NCI-H2196 treated with DMSO at 0.1 percent for 48 hours (cell line): ENCODE measurements around the gene GRIA1.
A peak's percentile ranks its signal among the peaks of the same experiment; 100 is the strongest.

Experiments used
- DNase-seq: peaks from one replicate; lab custom pipeline; 2025; ENCODE audit not compliant: unreplicated experiment; lab: John Stamatoyannopoulos, UW

Gene GRIA1

DNA sequence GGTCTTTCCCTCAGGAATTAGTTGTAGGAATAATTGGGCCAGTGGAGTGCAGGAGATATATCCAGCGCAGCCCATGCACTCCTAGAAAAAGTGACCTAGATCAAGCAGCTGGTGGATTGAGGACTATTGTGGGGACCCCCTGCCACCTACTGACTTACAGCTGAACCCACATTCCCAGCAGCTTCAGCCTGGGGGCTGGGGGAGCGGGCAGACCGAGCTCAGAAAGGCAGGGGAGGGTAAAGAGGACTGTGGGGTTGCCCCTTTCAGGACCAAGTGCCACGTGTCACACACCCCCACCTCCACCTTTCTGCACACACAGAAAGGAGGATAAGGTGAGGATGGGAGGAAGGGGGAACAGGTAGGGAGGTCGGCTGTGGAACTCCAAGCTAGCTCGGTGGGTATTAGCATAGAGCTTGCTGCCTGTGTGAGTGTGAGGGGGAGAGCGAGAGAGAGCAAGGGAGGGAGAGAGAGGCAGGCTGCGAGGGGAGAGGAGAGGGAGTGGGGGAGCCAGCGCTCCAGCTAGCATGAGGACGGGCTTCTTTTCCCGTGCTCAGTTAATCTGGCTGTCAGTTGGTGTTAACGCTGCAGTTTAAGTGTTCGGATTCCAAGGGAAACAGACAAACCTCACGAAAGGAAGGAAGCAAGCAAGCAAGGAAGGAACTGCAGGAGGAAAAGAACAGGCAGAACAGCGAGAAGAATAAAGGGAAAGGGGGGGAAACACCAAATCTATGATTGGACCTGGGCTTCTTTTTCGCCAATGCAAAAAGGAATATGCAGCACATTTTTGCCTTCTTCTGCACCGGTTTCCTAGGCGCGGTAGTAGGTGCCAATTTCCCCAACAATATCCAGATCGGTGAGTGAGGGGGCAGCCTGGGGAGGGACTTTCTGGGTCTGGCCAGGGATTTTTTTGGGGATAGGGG, at the start of gene GRIA1:
GRIA1 (plus strand) TSS at position 553 of the 920 bp plus-strand sequence.
- DNase-seq, result no peak

DNA sequence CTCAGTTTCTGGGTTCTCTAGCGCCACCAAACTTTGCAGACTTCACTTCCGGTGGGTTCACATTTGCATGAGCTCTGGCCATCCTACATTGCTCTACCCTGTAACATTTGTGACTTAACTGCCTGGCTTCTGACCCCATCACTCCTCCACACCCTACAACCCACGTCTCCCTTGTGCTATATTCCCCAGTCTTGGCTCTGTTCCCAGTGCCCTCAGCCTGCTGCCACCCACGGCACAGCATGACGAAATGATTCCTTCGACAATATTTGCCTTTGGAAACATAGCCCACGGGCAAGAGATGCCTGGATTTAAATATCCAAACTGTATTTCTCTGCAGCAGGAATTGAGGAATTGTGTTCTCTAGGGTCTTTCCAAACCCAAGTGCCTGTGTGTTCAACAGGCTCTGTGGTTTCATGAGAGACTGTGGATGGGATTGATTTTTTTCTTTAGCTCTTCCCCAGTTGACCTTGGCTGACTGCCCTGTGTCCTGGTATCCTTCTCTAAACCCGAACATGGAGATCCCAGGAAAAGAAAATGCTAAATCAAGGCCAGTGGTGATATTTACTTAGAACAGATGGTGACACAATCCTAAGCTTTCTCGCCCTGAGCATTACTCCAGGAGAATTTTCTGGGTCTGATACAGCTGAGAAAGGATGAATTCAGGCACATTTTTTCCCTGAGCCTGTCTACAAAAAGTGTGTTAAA, 44.4 kb upstream of the GRIA1 start:
- peak; percentile 26 for DNase-seq

DNA sequence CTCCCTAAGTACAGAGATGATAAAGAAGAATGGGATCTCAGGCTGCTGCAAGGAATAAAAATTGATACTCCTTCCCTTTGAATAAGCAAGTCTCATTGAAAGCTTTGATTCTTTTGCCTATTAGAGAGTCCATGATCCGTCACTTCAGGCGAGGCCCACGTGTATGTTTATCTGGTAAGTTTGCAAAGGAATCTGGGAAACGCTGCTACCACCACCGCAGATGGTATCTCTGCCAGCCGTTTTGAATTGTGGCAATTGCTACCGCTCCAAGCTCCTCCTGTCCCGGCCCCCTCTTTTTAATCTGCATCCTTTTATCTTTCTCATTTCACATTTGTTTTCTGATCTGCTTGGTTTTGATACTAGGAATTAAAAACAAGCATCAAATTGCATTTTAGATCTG, 42.9 kb upstream of the GRIA1 start:
- DNase-seq, result no peak

DNA sequence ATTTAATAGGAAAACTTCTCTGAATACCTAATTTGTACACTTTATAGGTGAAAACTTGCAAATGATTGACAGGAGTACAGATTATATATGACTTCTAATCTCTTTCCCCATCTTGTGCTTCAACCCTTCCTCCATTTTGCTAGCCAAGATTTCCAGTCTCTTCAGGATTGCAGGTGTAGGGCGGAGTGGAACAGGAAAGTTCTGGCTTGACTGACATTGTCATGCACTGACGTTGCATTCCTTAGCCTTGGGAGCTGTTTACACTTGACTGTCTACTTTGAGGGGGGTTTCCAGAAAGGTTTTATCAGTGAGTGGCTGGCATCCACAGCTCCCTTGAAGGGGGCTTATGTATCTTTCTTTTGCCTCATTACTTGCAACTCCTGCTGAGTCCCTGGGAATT, 34.1 kb upstream of the GRIA1 start:
- no peak for DNase-seq

DNA sequence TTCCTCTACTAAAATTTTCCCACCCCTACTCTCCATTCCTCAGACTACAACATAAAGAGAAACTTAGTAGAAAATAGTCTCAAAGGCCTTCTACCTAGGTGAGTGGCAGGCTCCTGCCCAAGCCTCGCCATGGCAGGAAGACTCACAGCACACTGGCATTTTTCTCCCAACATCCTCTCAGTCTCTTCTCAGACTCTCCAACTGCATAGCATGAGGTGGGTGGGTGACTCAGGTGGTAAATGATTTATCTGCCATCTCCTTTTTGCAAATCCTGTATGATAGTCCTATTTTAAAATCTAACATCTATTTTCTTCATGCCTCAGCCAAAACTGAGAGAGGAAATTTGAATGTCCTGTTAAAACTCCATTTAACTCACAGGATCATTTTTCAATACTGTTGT, 33.5 kb upstream of the GRIA1 start:
- no peak for DNase-seq

DNA sequence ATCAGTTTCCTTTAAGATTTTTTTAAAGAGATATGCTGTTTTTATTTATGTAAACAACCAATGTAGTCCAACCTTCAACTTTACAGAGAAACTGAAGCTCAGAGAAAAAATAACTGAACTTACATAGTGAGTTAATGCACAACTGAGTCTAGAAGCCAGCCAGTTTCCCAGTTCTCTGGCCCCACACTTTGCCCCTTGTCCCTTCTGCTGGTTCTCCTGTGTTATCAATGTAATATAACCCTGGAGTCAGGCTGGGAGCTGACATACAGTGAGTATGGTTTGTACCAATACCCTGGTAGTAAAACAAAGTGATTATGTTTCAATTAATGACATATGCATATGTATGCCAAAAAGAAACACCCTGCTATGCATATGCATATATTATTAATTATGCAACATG, 32.2 kb upstream of the GRIA1 start:
- DNase-seq, result no peak

DNA sequence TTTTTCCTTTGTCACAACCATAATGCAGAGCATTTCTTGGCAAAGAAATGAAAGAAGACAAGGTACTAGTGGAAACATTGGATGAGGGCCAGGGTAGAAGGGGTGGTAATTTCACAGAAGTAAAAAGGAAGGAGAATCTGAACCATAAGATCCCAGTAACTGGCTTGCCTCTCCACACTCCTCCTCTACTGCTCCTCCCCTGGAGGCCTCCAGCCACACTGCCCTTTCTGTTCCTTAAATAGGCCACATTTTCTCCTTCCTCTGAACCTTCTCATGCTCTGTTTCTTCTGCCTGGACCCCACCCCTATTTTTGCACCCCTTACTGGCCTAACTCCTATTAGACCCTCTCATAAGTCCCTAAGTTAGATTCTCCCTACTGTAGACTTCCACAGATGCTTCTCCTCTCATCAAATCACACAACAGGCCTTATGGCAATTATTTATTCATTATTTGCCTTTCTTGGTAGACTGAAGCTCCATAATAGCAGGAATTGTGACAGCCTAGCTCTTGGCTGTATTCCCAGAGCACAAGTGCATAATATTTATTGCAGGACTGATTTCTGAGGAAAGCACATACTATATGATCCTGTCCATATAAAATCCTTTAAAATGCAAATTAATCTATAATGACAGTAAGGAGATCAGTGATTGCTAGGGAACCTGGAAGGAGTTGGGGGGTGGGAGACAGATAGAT, 31.3 kb upstream of the GRIA1 start:
- DNase-seq, result peak; percentile 55

DNA sequence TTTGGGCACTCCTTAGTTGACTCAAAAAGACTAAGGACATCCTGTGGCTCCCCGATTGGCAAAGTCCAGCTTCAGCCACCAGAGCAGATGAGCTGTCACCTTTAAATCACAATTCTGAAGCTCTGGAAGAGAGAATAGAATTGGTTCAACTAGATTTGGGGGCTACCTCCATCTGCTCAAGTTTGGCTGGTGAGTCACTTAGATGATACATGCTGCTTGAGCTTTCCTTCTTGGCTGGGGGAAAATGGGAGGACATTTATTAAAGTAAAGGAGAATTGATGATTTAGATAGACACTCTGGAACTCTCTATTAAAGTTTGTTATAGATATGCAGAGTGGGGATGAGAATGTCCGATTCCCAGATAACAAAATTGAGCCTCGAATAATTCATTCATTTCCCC, 30.0 kb upstream of the GRIA1 start:
- DNase-seq, result no peak

DNA sequence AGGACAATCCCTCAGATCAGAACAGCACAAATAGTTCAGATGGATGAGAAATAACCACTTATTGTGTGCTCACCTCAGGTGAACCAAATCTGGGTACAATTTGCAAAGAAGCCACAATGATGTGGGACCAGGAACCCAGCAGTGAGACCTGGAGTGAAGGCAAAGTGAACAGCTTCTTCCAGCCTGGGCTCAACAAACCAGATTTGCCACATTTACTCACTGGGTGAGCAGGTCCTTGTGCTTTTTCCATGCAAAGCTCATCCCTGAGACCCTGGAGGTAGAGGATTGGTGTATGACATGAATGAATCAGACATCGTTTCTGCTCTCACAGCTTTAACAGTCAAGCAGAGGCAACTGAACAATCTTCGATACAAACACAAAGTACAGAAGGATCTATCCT, 29.1 kb upstream of the GRIA1 start:
- DNase-seq, result no peak

DNA sequence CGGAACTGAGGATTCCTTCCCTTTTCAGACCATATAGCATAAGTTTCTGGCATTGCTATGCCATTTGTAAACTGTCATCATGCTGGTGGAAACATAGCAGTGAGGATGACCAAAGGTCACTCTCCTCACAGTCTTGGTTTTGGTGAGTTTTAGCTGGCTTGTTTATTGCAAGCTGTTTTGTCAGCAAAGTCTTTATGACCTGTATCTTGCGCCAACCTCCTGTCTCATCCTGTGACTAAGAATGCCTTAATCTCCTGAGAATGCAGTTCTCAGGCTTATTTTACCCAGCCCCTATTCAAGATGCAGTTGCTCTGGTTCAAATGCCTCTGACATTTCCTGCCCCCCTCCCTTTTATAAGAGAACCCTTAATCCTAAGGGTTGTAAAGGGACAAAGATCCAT, 26.7 kb upstream of the GRIA1 start:
- no peak for DNase-seq

DNA sequence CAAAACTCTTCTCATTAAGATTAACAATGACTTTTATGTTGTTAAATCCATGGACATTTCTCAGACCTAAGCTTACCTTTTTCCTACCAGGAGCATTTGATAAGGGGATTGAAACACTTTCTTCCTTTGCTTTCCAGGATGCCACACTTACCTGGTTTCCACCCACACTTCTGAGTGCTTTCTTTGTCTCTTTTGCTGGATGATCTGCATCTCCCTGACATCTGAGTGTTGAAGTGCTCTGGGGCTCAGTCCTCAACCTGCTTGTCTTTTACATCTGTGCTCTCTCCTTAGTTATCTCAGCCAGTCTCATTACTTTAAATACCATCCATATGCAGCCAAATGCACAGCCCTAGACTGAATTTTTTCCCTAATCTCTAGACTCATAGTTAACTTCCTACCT, 22.9 kb upstream of the GRIA1 start:
- no peak for DNase-seq

DNA sequence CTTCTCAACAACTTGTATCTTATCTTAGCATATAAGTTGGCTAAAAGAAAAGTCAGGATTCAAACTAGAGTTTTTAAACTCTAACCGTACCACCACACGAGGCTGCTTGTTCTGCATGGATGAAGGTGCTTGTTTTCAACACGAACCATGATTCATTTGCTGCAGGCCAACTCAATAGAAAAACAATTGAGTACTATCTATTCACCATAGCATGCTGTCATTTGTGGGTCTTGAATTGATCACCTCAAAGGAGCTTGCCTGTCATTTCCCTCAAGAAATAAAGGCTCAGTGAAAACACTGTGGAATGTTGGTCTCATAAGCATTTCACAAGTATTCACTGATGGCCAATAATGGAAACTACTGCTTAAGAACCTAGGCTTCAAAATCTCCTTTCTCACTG, 21.0 kb upstream of the GRIA1 start:
- DNase-seq, result no peak

DNA sequence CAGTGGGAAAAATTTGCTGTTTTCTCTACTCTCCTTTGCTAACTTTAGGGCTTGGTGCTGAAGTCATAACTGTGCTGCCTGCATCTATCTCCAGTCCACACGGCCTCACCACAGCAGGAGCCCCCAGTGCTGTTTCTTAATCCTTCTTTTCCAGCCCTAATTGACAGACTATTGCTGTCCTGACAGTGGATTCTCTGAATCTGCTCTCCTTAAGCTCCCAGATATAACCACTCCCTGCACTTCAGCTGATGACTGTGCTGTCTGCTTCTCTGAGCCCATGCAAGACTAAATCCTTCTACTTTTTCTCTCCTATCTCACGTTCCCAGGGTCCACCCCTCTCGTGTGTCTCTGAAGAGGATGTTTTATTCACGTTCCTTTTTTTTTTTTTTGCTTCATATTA, 19.7 kb upstream of the GRIA1 start:
- no peak for DNase-seq

DNA sequence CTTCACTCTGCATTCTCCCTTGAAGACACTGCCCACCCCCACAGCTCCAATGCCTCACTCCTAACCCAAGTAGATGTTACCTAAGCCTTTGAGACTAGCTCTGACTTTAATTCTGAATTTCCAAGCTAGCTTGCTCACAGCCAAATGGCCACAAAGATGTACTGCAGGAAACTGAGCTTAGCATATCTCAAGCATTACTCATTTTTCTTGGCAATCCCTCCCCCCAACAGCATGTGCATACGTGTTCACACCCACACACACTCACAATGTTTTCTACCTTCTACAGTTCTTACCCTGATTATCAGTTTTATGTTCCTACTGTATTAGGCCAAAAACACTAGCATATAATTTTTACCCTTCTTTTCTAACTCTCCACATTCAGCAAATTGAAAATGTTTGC, 13.7 kb upstream of the GRIA1 start:
- DNase-seq, result no peak

DNA sequence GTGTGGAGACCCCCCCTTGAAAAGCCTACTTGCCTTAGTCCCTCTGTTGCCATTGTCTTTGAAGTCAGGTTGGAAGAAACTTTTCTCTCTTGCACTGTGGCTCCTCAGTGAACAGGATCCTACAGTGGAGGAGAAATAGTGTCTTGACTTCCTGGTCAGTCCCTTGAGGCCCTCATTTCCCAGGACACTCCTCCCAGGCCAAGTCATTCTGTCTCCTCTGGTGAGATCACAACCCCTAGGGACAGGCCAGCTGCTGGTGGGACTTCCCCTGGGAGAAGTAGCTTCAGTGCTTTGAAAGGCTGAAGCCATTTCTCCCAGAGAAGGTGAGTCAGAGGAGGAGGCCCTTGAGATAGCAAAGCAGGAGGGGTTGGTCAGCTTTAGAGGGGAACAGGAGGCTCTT, 10.1 kb upstream of the GRIA1 start:
- no peak for DNase-seq

DNA sequence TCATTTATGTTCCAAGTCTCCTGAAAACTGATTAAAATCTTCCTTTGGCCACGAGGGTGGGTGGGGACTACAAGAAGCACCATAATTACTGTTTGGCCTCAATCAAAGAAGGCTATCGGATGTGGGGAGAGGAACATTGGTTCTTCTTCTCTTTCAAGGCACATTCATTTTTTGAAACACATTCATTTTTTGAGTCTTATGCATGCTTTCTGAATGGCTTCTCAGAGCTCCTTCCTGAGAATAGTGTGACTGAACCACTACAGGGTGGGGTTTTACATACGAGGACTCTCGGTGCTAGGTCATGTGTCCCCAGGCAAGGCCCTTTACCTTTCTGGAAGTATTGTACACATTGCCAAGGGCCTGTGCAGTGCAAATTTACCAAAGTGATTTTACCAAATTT, 7.0 kb upstream of the GRIA1 start:
- DNase-seq, result no peak

DNA sequence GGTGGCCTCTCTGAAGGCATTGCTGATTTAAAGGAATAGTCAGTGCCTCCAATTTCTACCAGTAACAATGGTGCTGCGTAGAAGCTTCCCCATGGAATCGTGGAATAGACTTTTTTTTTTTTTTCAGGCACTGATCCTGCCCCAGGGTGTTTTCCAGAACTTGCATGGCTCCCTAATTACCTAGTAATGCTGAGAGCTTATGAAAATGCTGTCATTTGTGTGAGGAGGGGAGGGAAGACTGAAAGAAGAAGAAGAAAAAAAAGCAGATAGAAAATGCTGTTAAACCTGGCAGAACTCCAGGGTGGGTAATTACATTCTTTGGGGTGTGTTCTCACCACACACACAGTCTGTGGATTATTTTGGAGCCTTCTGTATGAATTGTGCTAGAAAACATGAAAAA, 4.8 kb upstream of the GRIA1 start:
- DNase-seq, result no peak

DNA sequence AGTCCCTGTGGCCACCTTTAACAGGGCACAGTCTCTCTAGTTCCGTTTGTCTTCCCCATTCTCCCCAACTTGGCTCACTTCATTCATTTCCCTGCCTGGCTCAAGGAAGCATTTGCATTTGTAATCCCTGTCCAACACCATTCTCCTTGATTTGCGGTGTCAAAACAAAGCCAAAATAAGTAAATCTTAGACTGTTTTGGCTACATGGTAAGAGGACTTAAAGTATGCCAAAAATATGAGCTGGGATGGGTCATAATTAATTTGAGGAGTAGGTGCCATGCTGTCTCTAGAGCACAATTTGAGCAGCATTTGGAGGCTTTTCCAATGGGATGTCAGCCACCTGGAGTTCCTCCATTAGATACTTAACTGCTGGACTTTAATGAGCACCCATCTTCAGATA, 3.7 kb upstream of the GRIA1 start:
- no peak for DNase-seq

DNA sequence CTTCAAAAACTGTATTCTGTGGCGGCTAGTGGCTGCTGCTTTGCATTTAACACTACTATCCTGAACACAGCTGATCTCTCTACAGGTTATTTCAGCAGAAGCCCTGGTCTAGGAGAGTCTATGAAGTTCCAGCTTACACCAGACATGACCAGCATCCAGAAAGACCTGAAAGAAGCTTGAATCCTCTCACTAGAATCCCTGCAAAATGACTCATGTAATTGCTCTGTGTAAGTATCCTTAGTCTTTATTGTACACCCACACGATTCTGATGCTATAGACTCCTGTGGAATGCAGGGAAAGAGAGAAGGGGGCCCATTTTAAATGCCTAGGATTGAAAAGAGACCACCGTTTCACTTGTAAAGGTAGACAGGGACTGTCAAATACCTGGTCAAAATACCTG, 859 bp upstream of the GRIA1 start:
- no peak for DNase-seq

DNA sequence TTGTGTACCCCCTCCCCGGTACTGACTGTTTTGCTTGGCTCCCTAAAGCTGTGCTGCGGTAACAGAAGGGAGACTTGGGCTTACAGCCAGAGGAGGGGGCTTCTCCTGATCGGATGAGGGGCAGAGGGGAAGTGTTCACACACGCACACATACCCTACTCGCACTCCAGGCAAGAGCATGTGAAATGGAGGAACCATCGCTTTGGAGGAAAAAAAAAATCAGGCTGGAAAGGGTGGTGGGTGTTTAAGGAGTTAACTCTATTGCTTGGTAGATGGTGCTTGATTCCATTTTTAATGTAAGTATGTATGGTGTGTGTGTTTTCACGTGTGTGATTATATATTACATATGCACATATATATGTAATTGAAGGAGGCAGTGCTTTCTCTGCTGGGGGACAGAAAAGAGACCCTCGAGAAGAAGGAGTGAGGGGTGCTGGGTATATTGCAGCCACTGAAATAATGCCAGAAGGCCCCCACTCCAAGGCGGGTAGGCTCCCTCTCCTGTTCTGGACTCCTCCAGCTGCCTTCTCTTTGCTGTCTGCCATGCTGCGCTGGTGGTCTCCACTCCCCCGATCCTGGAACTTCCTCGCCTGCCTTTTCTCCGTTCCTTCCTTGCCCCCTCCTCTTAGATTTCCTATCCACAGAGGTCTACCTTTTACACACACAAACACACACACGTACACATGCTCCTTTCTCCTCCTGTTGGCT, 721 bp downstream of the GRIA1 start:
- no peak for DNase-seq

DNA sequence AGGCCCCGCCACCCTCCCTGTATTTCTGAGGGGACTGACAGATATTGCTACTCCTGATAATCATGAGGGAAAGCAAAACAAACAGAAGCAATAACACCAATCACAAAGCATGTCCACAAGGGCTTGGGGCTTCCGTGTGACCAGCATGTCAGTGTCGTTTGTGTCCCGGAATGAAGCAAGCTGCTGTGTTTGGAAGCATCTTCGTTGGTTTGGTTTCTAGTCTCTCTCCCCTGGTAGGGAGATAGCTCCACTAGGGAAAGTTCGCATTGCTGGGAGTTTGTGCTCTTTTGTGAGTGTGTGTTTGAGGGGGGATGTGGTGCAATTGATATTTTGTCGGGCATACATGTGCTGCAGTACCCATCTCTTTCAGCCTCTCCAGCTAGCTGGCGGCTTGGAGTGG, 1.4 kb downstream of the GRIA1 start:
- DNase-seq, result no peak
